Measurements from ENCODE around the gene RDX. TPM values are rescaled to one million over a fixed set of nuclear protein-coding genes. Genes with fewer than 3 reads are reported as not detected.

The RDX gene
- total and polyA plus RNA-seq, 2 of the 13 experiments (the other 11 are each of a cell fraction or from before 2014, with no cell fraction given) = 20.7 to 63.1 TPM

- TF ChIP-seq, protein P1, sequence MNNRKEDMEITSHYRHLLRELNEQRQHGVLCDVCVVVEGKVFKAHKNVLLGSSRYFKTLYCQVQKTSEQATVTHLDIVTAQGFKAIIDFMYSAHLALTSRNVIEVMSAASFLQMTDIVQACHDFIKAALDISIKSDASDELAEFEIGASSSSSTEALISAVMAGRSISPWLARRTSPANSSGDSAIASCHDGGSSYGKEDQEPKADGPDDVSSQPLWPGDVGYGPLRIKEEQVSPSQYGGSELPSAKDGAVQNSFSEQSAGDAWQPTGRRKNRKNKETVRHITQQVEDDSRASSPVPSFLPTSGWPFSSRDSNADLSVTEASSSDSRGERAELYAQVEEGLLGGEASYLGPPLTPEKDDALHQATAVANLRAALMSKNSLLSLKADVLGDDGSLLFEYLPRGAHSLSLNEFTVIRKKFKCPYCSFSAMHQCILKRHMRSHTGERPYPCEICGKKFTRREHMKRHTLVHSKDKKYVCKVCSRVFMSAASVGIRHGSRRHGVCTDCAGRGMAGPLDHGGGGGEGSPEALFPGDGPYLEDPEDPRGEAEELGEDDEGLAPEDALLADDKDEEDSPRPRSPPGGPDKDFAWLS (CRISPR knock-in tag; IDR thresholded peaks at IDR 0.05; ENCODE audit: borderline replicate concordance) = no peak
- TF ChIP-seq NR2F2 (IDR thresholded peaks at IDR 0.05; ENCODE audit: borderline replicate concordance, low read depth) (no peak), ZNF430 (CRISPR knock-in tag; IDR thresholded peaks at IDR 0.05) (no peak), ZNF24 (IDR thresholded peaks at IDR 0.05) (no peak), ZBTB42 (CRISPR knock-in tag; IDR thresholded peaks at IDR 0.05) (no peak), GLMP (CRISPR knock-in tag; IDR thresholded peaks at IDR 0.05; ENCODE audit: borderline replicate concordance) (no peak), FUBP1 (CRISPR knock-in tag; IDR thresholded peaks at IDR 0.05; ENCODE audit: borderline replicate concordance) (no peak), GATAD2A (CRISPR knock-in tag; IDR thresholded peaks at IDR 0.05) (no peak), ZNF570 (CRISPR knock-in tag; IDR thresholded peaks at IDR 0.05; ENCODE audit: borderline replicate concordance) (no peak), BCLAF1 (IDR thresholded peaks at IDR 0.05) (no peak), PAWR (CRISPR knock-in tag; IDR thresholded peaks at IDR 0.05; ENCODE audit: borderline replicate concordance) (no peak), RFX5 (IDR thresholded peaks at IDR 0.05; ENCODE audit: low read depth, low read length) (no peak), ZNF782 (CRISPR knock-in tag; IDR thresholded peaks at IDR 0.05; ENCODE audit: borderline replicate concordance) (no peak), ZNF33A (CRISPR knock-in tag; IDR thresholded peaks at IDR 0.05; ENCODE audit: borderline replicate concordance) (no peak)
- TF ChIP-seq, protein P2, sequence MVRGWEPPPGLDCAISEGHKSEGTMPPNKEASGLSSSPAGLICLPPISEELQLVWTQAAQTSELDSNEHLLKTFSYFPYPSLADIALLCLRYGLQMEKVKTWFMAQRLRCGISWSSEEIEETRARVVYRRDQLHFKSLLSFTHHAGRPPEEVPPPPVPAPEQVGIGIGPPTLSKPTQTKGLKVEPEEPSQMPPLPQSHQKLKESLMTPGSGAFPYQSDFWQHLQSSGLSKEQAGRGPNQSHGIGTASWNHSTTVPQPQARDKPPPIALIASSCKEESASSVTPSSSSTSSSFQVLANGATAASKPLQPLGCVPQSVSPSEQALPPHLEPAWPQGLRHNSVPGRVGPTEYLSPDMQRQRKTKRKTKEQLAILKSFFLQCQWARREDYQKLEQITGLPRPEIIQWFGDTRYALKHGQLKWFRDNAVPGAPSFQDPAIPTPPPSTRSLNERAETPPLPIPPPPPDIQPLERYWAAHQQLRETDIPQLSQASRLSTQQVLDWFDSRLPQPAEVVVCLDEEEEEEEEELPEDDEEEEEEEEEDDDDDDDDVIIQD (CRISPR knock-in tag; IDR thresholded peaks at IDR 0.05; ENCODE audit: low read depth) = no peak
- TF ChIP-seq, protein P3, sequence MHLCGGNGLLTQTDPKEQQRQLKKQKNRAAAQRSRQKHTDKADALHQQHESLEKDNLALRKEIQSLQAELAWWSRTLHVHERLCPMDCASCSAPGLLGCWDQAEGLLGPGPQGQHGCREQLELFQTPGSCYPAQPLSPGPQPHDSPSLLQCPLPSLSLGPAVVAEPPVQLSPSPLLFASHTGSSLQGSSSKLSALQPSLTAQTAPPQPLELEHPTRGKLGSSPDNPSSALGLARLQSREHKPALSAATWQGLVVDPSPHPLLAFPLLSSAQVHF (CRISPR knock-in tag; IDR thresholded peaks at IDR 0.05) = no peak
These were observed at the start of gene RDX (continued) for GRCh38 chr11:110296226-110297075.

All from HepG2 (cell line).